GM18505 (cell line): ENCODE data around the gene DISP3.

Experiments used
- ATAC-seq: cut with Tn5 transposase; IDR thresholded peaks from one replicate; pipeline ENCODE4 v1.9.1; 2021; ENCODE audit not compliant: unreplicated experiment
- POLR2A ChIP-seq: IDR thresholded peaks from 4 replicates; pipeline ENCODE4 v1.6.1; 2011; ENCODE audit warnings: borderline replicate concordance; ENCODE audit not compliant: insufficient read depth, insufficient read length; ENCODE audit errors: extremely low read depth

The DISP3 gene

DNA sequence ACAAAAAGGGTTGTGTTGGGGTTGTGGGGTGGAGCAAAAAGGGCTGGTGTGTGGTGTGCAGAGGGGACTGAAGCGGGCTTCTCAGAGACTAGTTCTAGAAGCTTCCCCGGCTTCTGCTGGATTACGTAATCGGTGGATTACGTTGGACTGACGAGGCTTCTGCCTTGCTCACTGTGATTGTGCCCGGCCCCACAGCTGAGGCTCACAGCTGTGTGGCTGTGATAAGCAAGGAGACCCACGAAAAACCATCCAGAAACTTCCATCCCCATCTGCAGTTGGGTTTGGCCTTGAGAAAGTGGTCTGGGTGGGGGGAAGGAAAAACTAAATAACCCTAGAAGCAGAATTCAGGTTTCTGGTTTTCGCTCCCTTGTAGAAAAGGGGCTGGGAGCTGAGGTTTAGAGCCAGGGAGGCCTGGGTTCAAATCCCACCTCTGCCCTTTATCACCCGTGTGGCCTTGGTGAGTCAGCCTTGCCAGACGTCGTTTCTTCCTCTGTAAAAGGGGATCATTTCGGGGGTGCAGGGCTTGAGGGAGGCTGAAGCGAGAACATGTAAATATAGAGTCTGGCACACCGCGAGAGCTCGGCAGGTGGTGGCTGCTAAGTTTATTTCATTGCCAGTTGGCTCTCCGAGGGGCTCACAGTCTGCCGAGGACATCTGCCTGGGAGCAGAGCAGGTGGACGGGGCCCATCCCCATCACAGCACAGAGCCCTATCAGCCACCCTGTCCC, 30.4 kb upstream of the DISP3 start:
- no peak for ATAC-seq
- no peak for TF ChIP-seq POLR2A

DNA sequence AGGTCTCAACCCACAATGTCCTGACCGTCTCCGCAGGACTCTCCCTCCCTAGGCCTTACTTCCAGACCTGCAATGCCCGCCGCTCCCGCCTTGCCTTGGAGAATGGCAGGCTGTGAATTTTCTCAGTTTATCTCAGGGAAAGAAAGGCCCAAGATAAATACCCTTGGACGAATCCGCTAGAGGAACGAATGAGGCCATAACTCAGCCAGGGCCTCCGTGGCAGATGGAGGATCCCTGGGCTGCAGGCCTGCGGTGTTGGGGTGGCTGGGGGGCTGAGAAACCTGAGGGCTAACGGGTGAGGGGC, 29.9 kb upstream of the DISP3 start:
- TF ChIP-seq POLR2A, result no peak
- no peak for ATAC-seq

DNA sequence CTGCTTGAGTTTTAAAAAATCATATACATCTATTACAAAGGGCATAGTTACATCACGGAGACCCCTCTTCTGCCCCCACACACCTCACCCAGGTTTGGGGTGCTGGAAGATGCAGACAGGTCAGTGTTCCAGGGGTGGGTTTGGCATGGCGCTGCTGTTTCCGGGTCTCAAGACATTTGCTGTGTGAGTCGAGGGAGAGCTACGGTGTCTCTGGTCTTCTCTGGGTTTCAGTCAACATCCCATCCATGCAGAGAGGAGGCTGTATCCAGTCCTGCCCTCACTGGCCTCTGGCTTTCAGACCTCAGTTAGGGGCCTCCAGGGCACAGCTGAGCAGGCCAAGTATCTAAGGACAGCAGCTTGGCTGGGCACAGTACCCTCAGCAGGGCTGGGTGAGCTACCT, 28.6 kb upstream of the DISP3 start:
- no peak for ATAC-seq

DNA sequence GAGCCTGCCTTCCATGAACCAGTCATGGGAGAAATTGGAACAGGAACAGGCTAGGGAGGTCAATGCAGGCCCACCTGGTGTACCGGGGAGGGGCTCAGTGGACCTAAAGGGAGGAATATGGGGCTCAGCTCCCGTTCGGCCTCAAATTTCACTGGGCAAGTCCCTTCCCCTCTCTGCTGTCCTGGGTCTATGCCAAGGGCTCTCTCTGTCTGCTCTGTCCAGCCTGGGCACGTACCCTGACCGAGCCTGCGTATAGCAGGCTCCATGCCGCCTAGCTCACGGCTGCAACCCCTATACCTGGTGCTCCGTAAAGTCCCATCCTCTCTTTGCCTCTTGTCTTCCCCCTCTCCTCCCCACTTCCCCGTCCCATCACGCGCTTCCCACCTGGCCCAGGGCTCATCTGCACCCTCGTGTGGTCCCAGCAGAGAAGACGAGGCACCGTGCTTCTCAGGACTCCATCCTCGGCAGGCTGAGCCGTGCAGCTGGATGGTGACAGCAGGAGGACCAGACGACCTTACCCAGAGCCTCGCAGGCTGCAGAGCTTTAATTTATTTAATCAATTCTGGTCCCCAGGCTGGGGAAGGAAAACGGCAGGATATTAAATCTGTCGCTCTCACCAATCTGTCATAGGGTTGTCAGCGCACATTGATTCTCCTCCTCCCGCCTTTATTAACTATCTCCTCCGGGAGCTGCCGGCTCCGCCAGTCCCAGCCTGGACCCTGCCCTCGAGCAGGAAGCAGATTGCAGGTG, 25.0 kb upstream of the DISP3 start:
- no peak for TF ChIP-seq POLR2A
- no peak for ATAC-seq

More for the DNA sequence above, 28.6 kb upstream of the DISP3 start:
- TF ChIP-seq POLR2A, result no peak

DNA sequence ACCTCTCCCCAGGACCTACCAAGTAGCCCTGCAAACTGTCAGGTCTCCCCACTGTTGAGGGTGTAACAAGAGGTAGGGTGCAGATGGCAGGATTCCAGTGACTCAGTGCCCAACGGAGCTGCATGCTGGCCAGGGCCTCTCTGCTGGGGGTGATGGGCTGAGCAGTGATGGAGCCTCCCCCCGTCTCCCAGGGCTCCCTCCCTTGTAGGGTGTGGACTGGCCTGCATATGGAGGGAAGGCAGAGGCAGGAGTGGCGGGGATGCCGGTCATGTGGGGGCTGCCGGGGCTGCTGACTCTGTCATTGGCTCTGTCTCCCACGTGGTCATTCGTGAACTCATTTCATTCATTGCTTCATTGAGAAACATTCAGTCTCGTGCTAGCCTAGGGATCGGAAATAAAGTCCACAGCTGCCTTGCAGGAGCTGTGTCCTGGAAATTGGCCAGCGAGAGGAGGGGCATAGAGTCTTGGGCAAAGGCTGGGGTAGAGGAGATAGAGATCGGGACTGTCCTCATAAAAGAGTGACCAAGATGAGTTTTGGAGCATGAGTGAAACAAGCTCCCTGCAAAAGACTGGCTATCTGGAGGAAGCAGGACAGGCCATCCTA, 22.9 kb upstream of the DISP3 start:
- no peak for ATAC-seq
- TF ChIP-seq POLR2A, result no peak

DNA sequence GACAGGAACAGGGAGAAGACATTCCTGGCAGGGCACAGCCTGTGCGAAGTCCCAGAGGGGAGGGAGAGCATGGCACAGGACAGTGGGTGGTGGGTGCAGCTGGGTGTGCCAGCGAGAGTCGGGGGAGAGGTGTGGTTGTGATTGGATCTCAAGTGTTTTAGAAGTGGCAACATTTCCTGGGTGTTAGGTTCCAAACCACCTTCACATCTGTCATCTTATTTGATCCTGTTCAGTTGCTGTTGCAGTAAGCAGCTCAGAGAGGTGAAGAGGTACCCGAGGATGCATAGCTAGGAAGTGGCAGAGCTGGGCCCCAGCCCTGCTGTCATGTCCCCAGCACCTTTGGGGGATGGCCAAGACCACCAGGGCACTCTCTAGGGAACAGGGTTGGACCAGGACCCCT, 22.0 kb upstream of the DISP3 start:
- no peak for TF ChIP-seq POLR2A
- no peak for ATAC-seq

DNA sequence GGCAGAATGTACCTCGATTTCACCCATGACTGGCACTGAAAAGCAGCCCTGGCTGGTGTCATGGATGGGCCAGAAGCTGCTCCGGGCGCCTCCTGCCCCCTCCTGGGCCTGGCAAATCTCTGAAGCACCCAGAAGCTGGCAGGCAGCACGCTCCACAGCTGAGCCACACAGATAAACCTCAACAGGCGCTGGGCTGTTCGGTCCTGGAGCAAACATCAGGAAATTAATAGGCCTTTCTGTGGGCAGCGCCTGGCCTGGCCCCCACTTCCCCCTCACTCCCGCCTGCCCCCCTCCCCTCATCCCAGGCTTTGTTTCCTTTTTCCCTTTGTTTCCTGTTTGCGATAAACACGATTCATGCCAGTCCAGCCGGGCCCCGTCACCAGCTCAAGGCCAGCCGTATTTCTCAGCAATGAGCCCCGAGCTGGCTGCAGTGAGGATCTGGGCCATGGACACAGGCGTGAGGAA, 20.1 kb upstream of the DISP3 start:
- no peak for TF ChIP-seq POLR2A
- no peak for ATAC-seq

DNA sequence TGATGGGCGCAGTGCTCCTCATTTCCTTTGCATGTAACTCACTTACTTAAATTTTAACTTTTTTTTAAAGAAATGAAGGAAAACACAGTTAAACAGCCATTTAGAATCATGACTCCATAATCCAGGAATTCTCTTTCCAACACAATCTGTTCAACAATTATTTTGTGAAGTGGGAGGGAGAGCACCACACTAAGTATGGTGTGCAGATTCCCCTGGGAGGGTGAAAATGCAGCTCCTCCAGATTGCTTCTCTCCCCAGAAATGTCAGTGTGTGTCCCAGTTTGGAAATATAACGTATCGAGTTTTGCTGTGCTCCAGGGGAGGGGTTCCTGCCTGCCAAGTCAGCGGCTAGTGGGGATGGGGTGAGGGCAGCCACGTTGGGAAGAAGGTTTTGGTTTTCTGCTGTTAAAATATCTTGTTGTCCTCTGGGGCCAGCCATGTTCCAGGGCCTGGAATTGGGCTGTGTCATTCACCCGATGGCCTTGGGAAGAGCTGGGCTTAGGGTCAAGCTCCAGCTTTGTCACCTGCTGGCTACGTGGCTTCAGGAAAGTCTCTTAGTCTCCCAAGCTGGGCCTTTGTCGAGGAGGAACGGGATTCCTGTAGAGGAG, 17.3 kb upstream of the DISP3 start:
- no peak for ATAC-seq
- no peak for TF ChIP-seq POLR2A

DNA sequence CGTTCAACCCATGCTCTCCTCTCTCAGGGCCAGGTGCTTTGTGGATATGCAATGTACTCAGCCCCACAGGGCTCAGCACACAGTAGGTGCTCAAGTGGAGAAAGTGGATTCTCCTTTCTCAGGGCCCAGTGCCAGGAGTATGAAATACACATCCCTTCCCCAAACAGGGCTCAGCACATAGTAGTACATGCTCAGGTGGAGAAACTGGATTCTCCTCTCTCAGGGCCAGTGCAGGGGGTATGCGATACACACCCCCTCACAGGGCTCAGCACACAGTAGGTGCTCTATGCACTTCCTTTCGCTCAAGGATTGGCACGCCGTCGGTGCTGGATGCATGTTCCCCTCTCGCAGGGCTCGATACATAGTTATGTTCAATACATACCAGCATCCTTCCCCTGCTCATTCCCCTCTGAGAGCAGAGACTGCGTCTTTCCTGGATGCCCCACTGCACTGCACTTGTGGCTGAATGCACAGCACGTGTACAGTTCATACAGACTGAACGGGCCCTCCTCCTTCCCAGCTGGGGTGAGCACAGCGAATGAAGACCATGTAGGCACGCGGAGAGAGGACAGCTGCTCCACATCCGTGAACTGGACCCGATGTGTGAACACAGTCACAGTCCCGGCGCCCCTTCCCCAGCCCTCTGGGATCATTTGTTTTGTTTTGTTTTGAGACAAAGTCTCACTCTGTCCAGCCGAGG, 16.6 kb upstream of the DISP3 start:
- no peak for ATAC-seq
- no peak for TF ChIP-seq POLR2A

DNA sequence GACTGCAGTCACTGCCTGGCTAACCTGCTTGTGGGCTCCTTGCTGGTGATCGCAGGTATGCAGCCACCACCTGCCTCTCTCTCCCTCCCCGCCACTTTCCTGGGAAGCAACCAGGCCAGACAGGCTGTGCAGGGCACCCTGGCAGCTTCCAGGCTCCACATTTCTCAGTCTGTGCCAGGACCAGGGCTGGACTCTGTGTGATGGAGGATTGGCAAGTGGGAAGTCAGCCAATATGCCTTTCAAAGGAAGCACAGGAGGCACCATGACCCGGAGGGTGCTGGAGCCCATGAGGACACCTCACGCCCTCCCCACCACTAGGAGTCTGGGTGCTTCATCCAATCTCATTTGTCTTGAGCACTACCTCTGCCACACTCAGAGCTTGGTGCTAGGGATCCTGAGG, 15.8 kb upstream of the DISP3 start:
- no peak for TF ChIP-seq POLR2A
- no peak for ATAC-seq

DNA sequence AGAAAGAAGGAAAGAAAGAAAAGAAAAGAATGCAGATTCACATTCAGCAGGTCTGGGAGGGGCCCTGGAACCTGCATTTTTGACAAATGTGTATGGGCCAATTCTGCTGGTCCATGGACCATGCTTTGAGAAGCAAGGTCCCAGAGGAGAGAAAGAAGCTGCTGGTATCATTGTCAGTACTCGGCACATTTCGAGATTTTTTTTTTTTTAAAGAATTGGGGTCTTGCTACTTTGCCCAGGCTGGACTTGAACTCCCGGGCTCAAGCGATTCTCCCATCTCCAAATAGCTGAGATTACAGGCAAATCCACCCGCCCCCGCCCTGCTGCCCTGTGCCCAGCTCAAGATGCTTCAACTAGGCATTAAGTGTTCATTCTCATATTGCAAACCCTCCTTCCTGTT, 13.6 kb upstream of the DISP3 start:
- TF ChIP-seq POLR2A, result no peak
- ATAC-seq, result no peak

DNA sequence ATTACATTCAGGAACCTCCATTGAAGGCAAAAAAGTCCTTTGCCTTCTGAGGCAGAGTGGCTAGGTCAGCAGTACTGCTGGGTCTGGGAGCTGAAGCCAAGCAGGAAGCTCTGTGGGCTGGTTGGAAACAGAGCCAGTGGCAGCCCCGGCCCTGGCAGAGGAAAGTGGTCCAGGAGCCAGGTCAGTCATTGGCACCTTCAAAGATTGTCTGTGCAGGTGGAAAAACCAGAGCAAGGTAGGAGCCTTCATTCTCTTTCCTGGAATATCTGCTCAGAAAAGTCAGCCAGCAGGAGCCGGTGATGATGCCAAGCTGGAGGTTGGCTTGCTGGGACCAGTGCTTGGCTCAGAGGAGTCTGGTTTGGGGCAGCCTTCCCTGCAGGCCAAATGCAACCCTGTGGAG, 12.5 kb upstream of the DISP3 start:
- TF ChIP-seq POLR2A, result no peak
- no peak for ATAC-seq

DNA sequence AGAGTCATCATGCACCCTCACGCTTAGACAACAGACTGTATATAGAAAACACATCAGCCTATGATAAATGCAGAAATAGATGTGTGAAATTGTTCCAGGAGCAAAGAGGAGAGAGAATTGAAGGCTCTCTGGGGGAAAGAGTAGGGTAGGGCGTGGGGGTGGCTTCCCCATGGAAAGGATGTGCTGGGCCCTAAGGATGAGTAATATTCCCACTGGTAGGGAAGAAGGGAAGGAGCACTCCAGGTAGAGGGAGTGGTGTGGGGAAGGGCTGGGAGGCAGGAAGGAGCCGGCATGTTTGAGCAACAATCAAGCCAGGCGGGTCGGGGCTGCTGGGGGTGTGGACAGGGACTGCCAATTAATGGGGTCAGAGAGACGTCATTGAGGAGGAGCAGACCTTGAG, 10.1 kb upstream of the DISP3 start:
- no peak for TF ChIP-seq POLR2A

More for the DNA sequence above, 10.1 kb upstream of the DISP3 start:
- ATAC-seq, result no peak
